Peyer's patch (tissue), 4 donors: ENCODE measurements around the gene CORIN.

Experiments
- POLR2A ChIP-seq, 2 donors: fragments of 450-650 bp; IDR thresholded peaks; one replicate each; pipeline ENCODE4 v1.5.1; 2017; ENCODE audit warnings: antibody characterized with exemption in 2 of 2, mild to moderate bottlenecking in 2 of 2, moderate library complexity in 2 of 2
- TF ChIP-seq, protein P1 (sequence below), 6 experiments: fragments of 450-650 bp in 4 of 6; fragments of 200-600 bp in 2 of 6; sonication (generic) in 1 of 6; IDR thresholded peaks; one replicate each; pipeline ENCODE4 v1.5.1; 2017 to 2019; ENCODE audit warnings: antibody characterized with exemption in 6 of 6, mild to moderate bottlenecking in 3 of 6, moderate library complexity in 1 of 6

DNA sequence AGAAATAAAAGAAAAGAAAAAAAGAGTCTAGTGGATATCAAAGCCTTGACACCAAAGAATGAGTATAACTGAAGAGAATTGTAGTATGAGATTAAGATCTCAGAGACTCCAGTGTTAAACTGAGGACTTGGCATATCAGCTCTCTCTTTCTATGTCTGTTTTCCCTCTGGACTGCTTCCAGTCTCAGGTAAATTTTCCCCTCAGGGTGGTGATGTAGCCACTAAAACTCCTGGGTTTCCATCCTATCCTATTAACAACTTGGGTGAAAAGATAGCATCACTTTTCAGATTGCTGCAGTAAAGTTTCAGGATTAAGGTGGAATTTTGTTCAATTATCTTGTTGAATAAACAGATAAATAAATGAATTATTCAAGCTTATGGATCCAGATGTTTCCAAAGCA lies 267.1 kb downstream of the CORIN start:
- TF ChIP-seq, protein P1, sequence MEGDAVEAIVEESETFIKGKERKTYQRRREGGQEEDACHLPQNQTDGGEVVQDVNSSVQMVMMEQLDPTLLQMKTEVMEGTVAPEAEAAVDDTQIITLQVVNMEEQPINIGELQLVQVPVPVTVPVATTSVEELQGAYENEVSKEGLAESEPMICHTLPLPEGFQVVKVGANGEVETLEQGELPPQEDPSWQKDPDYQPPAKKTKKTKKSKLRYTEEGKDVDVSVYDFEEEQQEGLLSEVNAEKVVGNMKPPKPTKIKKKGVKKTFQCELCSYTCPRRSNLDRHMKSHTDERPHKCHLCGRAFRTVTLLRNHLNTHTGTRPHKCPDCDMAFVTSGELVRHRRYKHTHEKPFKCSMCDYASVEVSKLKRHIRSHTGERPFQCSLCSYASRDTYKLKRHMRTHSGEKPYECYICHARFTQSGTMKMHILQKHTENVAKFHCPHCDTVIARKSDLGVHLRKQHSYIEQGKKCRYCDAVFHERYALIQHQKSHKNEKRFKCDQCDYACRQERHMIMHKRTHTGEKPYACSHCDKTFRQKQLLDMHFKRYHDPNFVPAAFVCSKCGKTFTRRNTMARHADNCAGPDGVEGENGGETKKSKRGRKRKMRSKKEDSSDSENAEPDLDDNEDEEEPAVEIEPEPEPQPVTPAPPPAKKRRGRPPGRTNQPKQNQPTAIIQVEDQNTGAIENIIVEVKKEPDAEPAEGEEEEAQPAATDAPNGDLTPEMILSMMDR (IDR thresholded peaks at IDR 0.05): no peak
- TF ChIP-seq POLR2A (IDR thresholded peaks at IDR 0.05): no peak
